DMS53 treated with DMSO at 0.1 percent for 48 hours (cell line): ENCODE data around the gene HECW1.
"Not testable (repeated sequence)": the region's sequence is repeated elsewhere in the genome, so short reads cannot be mapped to it uniquely, and the experiment has no call there.

ENCODE experiments used
- DNase-seq: peaks from one replicate; lab custom pipeline; 2025; ENCODE audit not compliant: unreplicated experiment; lab: John Stamatoyannopoulos, UW

HECW1 gene

GRCh38 chr7:43590862-43591557, 478.6 kb downstream of the HECW1 start:
- DNase-seq = no peak

- DNase-seq = no peak
Measured at GRCh38 chr7:43591558-43592180, 479.2 kb downstream of the HECW1 start.

- DNase-seq = no peak
Measured at GRCh38 chr7:43592326-43592725, 479.9 kb downstream of the HECW1 start.

GRCh38 chr7:43593010-43593409, 480.6 kb downstream of the HECW1 start:
- no peak for DNase-seq

- no peak for DNase-seq
Measured at GRCh38 chr7:43594020-43594419, 481.6 kb downstream of the HECW1 start.

GRCh38 chr7:43596426-43596825, 484.0 kb downstream of the HECW1 start:
- not testable (repeated sequence) for DNase-seq

GRCh38 chr7:43600056-43600455, 487.6 kb downstream of the HECW1 start:
- no peak for DNase-seq

- DNase-seq = no peak
Measured at GRCh38 chr7:43602256-43602655, 489.8 kb downstream of the HECW1 start.

GRCh38 chr7:43604251-43604650, 491.8 kb downstream of the HECW1 start:
- no peak for DNase-seq

GRCh38 chr7:43609097-43609496, 496.6 kb downstream of the HECW1 start:
- DNase-seq = no peak

- no peak for DNase-seq
Measured at GRCh38 chr7:43612128-43612527, 499.7 kb downstream of the HECW1 start.

- no peak for DNase-seq
Measured at GRCh38 chr7:43612599-43613589, 500.4 kb downstream of the HECW1 start.
